GM21526 (cell line): ENCODE data around the gene UBA1.

ENCODE experiments used
- ATAC-seq: cut with Tn5 transposase; IDR thresholded peaks from one replicate; pipeline ENCODE4 v1.9.1; 2021; ENCODE audit warnings: moderate library complexity; ENCODE audit not compliant: unreplicated experiment, low FRiP score

UBA1 gene

GRCh38 chrX:47226531-47227333 is 33.1 kb downstream of the UBA1 start:
- ATAC-seq, result no peak

- no peak for ATAC-seq
These were observed 33.6 kb downstream of the UBA1 start for GRCh38 chrX:47227334-47227583.

- no peak for ATAC-seq
These were observed 35.1 kb downstream of the UBA1 start for GRCh38 chrX:47228550-47229270.

- ATAC-seq, result no peak
These were observed 35.8 kb downstream of the UBA1 start for GRCh38 chrX:47229427-47229826.

- no peak for ATAC-seq
These were observed 36.7 kb downstream of the UBA1 start for GRCh38 chrX:47230136-47230868.

- no peak for ATAC-seq
These were observed 37.5 kb downstream of the UBA1 start for GRCh38 chrX:47231167-47231566.

- ATAC-seq, result no peak
These were observed 38.7 kb downstream of the UBA1 start for GRCh38 chrX:47232197-47232802.

- peak; percentile 14 for ATAC-seq
These were observed 39.2 kb downstream of the UBA1 start, which contains the start of gene USP11 for GRCh38 chrX:47232803-47233332. TSS of gene USP11 (plus strand) at chrX:47233009. CDS start at chrX:47233044, 35 bp downstream.

GRCh38 chrX:47233333-47234113 is 39.9 kb downstream of the UBA1 start:
- ATAC-seq, result peak; percentile 69

- ATAC-seq, result no peak
These were observed 41.0 kb downstream of the UBA1 start for GRCh38 chrX:47234583-47234982.

GRCh38 chrX:47235691-47236103 is 42.1 kb downstream of the UBA1 start:
- no peak for ATAC-seq

- no peak for ATAC-seq
These were observed 45.6 kb downstream of the UBA1 start for GRCh38 chrX:47239199-47239598.

- no peak for ATAC-seq
These were observed 46.4 kb downstream of the UBA1 start for GRCh38 chrX:47239898-47240545.

GRCh38 chrX:47240619-47241018 is 47.0 kb downstream of the UBA1 start:
- ATAC-seq, result no peak

GRCh38 chrX:47241201-47242011 is 47.8 kb downstream of the UBA1 start:
- ATAC-seq, result no peak

- no peak for ATAC-seq
These were observed 48.7 kb downstream of the UBA1 start for GRCh38 chrX:47242321-47242720.

- ATAC-seq, result no peak
These were observed 49.7 kb downstream of the UBA1 start for GRCh38 chrX:47243351-47243750.

- ATAC-seq, result no peak
These were observed 51.0 kb downstream of the UBA1 start for GRCh38 chrX:47244676-47245075.

- no peak for ATAC-seq
These were observed 51.5 kb downstream of the UBA1 start for GRCh38 chrX:47245156-47245555.
